ENCODE results near the gene IFI27L1.

Gene IFI27L1

DNA sequence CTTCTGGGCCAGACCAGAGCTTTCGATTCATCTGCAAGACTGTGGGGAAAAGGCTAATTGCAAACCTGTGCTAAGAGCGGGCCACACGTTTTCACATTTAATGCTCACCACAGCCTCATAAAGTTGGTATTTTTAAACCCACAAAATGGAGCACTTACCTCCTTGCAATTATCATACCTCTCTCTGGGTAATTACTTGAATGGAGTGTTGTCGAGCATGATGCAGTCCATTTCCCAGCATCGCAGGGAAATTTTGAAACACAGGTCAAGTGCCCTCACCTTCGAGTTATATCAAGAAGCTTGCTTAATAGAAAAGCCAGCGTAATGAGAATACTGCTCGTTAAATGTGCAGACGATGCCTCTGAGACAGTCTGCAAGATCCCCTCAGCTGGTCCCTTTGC, 57.1 kb downstream of the IFI27L1 start:
- CTCF ChIA-PET: interaction anchor here (0.7 to 11.3 kb wide), 21 partner anchors 8 to 348 kb away, joined by 3 to 348 read pairs (median 4); no protein-coding TSS in a partner anchor

GRCh38 chr14:94139006-94139405, 57.9 kb downstream of the IFI27L1 start:
- ChIA-PET POLR2A (interaction anchor here (0.7 kb wide), 1 partner anchor 71 kb away, joined by 3 read pairs; no protein-coding TSS in a partner anchor), CTCF (interaction anchor here (0.8 to 11.3 kb wide), 16 partner anchors 8 to 198 kb away, joined by 3 to 348 read pairs (median 4); no protein-coding TSS in a partner anchor)

More for the DNA sequence above, 57.1 kb downstream of the IFI27L1 start:
- DNase-seq (ENCODE audit: low read depth, low spot score): no peak
- POLR2A ChIA-PET: no interaction called here
- TF ChIP-seq, protein P1, sequence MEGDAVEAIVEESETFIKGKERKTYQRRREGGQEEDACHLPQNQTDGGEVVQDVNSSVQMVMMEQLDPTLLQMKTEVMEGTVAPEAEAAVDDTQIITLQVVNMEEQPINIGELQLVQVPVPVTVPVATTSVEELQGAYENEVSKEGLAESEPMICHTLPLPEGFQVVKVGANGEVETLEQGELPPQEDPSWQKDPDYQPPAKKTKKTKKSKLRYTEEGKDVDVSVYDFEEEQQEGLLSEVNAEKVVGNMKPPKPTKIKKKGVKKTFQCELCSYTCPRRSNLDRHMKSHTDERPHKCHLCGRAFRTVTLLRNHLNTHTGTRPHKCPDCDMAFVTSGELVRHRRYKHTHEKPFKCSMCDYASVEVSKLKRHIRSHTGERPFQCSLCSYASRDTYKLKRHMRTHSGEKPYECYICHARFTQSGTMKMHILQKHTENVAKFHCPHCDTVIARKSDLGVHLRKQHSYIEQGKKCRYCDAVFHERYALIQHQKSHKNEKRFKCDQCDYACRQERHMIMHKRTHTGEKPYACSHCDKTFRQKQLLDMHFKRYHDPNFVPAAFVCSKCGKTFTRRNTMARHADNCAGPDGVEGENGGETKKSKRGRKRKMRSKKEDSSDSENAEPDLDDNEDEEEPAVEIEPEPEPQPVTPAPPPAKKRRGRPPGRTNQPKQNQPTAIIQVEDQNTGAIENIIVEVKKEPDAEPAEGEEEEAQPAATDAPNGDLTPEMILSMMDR (IDR thresholded peaks at IDR 0.05; ENCODE audit: insufficient read depth, low read length, missing control alignments): no peak
- H3K4me3 ChIP-seq (ENCODE audit: low read depth, low read length): no peak overlapping the region

GRCh38 chr14:94139421-94139820, 58.3 kb downstream of the IFI27L1 start:
- TF ChIP-seq, protein P1 (IDR thresholded peaks at IDR 0.05; ENCODE audit: insufficient read depth, low read length, missing control alignments): no peak
- CTCF ChIA-PET: interaction anchor here (0.8 to 11.3 kb wide), 11 partner anchors 9 to 349 kb away, joined by 3 to 348 read pairs (median 9); no protein-coding TSS in a partner anchor
- DNase-seq (ENCODE audit: low read depth, low spot score): no peak
- POLR2A ChIA-PET: interaction anchor here (0.7 kb wide), 1 partner anchor 72 kb away, joined by 3 read pairs; no protein-coding TSS in a partner anchor
- H3K4me3 ChIP-seq (ENCODE audit: low read depth, low read length): no peak overlapping the region

More at GRCh38 chr14:94139006-94139405, 57.9 kb downstream of the IFI27L1 start:
- H3K4me3 ChIP-seq (ENCODE audit: low read depth, low read length): no peak overlapping the region
- DNase-seq (ENCODE audit: low read depth, low spot score): no peak
- TF ChIP-seq, protein P1 (IDR thresholded peaks at IDR 0.05; ENCODE audit: insufficient read depth, low read length, missing control alignments): no peak

DNA sequence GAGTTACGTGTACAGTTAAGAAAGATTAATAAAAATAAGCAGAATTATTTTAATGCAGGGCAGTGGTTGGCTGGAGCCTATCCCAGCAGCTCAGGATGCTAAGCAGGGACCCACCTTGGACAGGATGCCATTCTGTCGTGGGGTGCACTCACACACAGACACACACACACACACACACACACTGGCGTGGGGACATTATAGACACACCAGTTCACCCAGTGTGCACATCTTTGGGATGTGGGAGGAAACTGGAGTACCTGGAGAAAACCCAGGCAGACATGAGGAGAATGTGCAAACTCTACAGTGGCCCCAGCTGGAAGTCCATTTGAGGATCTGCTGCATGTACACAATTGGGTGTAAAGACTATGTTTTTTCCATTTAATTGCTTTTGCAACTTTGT, 61.1 kb downstream of the IFI27L1 start:
- CTCF ChIA-PET: interaction anchor here (0.6 to 11.3 kb wide), 11 partner anchors 10 to 546 kb away, joined by 3 to 348 read pairs (median 5); partner anchors contain the start of gene IFI27L2
- DNase-seq (ENCODE audit: low read depth, low spot score): no peak
- POLR2A ChIA-PET: no interaction called here
- TF ChIP-seq, protein P1 (IDR thresholded peaks at IDR 0.05; ENCODE audit: insufficient read depth, low read length, missing control alignments): no peak
- no peak overlapping the region for H3K4me3 ChIP-seq (ENCODE audit: low read depth, low read length)

DNA sequence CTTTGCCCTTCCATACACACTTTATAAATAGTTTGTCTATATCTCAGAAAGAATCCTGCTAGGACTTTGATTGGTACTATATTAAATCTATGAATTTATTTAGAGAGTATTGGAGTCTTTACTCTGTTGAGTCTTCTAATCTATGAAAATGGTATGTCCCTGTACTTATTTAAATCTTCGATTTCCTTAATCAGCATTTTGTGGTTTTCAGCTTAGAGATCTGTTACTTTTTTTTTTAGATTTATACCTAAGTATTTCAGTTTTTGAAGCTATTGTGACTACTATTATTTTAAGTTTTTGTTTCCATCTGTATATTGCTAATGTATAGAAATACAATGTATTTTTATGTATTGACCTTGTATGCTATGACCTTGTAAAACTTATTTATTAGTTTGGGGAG, 61.7 kb downstream of the IFI27L1 start:
- POLR2A ChIA-PET: no interaction called here
- TF ChIP-seq, protein P1 (IDR thresholded peaks at IDR 0.05; ENCODE audit: insufficient read depth, low read length, missing control alignments): no peak
- no peak overlapping the region for H3K4me3 ChIP-seq (ENCODE audit: low read depth, low read length)
- CTCF ChIA-PET: interaction anchor here (0.9 to 11.3 kb wide), 10 partner anchors 9 to 488 kb away, joined by 3 to 348 read pairs (median 6); partner anchors contain the start of gene IFI27L2
- no peak for DNase-seq (ENCODE audit: low read depth, low spot score)

- POLR2A ChIA-PET: no interaction called here
- DNase-seq (ENCODE audit: low read depth, low spot score): no peak
- TF ChIP-seq, protein P1 (IDR thresholded peaks at IDR 0.05; ENCODE audit: insufficient read depth, low read length, missing control alignments): peak; percentile 25
- no peak overlapping the region for H3K4me3 ChIP-seq (ENCODE audit: low read depth, low read length)
- CTCF ChIA-PET: interaction anchor here (1.0 to 11.3 kb wide), 8 partner anchors 9 to 205 kb away, joined by 3 to 348 read pairs (median 12); partner anchors contain the start of gene IFI27L2
Measured at GRCh38 chr14:94143239-94143638, 62.1 kb downstream of the IFI27L1 start.

All from AG04449 (cell line).